Left ventricle myocardium inferior (tissue), 1 donor: ENCODE data around the gene TCERG1. TPM values are rescaled to one million over a fixed set of nuclear protein-coding genes. Genes with fewer than 3 reads are reported as not detected.
A peak's percentile ranks its signal among the peaks of the same experiment; 100 is the strongest.

ENCODE experiments used
- DNase-seq: peaks from one replicate; pipeline ENCODE4 v3.0.0-alpha.2; 2020
- H3K27ac ChIP-seq: fragments of 200-600 bp; replicated peaks from 2 replicates; pipeline ENCODE4 v1.8.0; 2021
- H3K27me3 ChIP-seq: fragments of 200-600 bp; 2 replicates; pipeline ENCODE4 v1.8.0; 2021; ENCODE audit warnings: low read depth
- H3K36me3 ChIP-seq: fragments of 200-600 bp; 2 replicates; pipeline ENCODE4 v1.8.0; 2021
- H3K4me1 ChIP-seq: fragments of 200-600 bp; 2 replicates; pipeline ENCODE4 v1.8.0; 2021
- H3K4me3 ChIP-seq: fragments of 200-600 bp; 2 replicates; pipeline ENCODE4 v1.8.0; 2021; ENCODE audit warnings: mild to moderate bottlenecking, moderate library complexity
- H3K9me3 ChIP-seq: fragments of 200-600 bp; replicated peaks from 2 replicates; pipeline ENCODE4 v1.8.0; 2021
- CTCF ChIP-seq: fragments of 200-600 bp; IDR thresholded peaks from 2 replicates; pipeline ENCODE4 v1.8.0; 2021; ENCODE audit warnings: antibody characterized with exemption, mild to moderate bottlenecking, borderline replicate concordance
- intact Hi-C: fragments of 100-400 bp; cut with micrococcal nuclease; formaldehyde crosslinking; loops from one replicate; pipeline ENCODE4 v1.11.0; 2022
- total RNA-seq: library from RNA; stranded (reverse); fragmentation: NEBNext Ultra II Directional; extraction: Animal tissue kit (Norgen Biotek cat#: 25700); gene quantifications from one replicate; pipeline ENCODE4 v1.2.1, GENCODE V29; 2021
- donor health status: DM: no; HTN: yes; CAD: no; lungs with severe emphysema.

TCERG1 gene
- total RNA-seq, 1 donor from 2014 or later = 20.1 TPM

DNA sequence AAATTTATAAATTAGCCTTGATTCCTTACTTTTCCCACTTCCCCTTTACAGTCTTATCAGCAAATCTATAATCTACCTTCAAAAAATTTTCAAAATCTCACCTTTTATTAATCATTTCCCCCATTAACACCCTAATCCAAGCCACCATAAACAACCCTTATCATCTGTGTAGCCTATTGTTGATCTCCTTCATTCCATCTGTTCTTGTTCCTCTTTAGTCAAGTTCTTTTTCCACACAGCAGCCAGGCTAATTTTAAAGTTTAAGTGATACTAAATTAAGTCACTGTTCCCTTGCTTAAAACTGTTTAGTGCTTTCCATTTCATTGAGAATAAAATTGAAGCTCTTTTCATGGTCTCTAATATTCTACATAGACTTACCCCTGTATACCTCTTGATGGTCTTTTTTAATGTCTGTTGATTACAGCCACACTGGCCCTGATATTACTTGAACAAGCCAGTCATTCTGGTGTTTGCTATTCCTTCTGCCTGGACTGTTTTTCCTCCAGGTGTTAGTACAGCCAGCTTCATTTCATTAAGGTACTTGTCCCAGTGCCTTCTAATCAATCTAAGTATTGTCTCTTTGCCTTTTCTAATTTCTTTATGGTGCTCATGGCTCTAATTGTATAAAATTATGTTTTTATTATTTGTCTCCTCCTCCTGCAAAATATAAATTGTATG is 37.7 kb downstream of the TCERG1 start:
- intact Hi-C loops = no loop called here
- DNase-seq = no peak
- no peak for TF ChIP-seq CTCF
- peaks cover 11% of the 10 kb centered on the region for H3K4me1 ChIP-seq
- no peaks in the 10 kb centered on the region for H3K9me3 ChIP-seq
- no peak overlapping the region for H3K4me3 ChIP-seq
- no peaks in the 10 kb centered on the region for H3K27me3 ChIP-seq
- peaks cover 58% of the 10 kb centered on the region for H3K36me3 ChIP-seq
- peak overlapping the region; percentile 64 for H3K27ac ChIP-seq

- Histone ChIP-seq H3K4me1 (no peaks in the 10 kb centered on the region), H3K27ac (no peak overlapping the region), H3K4me3 (no peak overlapping the region), H3K9me3 (no peaks in the 10 kb centered on the region), H3K27me3 (no peaks in the 10 kb centered on the region), H3K36me3 (peaks cover 41% of the 10 kb centered on the region)
- no peak for TF ChIP-seq CTCF
- intact Hi-C loops = no loop called here
- no peak for DNase-seq
Measured at GRCh38 chr5:146490089-146490843, 43.1 kb downstream of the TCERG1 start.

- no peak overlapping the region for H3K4me3 ChIP-seq
- no peaks in the 10 kb centered on the region for H3K27me3 ChIP-seq
- no peaks in the 10 kb centered on the region for H3K9me3 ChIP-seq
- no peak overlapping the region for H3K27ac ChIP-seq
- no peaks in the 10 kb centered on the region for H3K4me1 ChIP-seq
- intact Hi-C loops = no loop called here
- peaks cover 34% of the 10 kb centered on the region for H3K36me3 ChIP-seq
- no peak for DNase-seq
- no peak for TF ChIP-seq CTCF
Measured at GRCh38 chr5:146494656-146495055, 47.5 kb downstream of the TCERG1 start.

- intact Hi-C loops = no loop called here
- no peak for TF ChIP-seq CTCF
- Histone ChIP-seq H3K36me3 (peaks cover 33% of the 10 kb centered on the region), H3K4me1 (no peaks in the 10 kb centered on the region), H3K4me3 (no peak overlapping the region), H3K27ac (no peak overlapping the region), H3K27me3 (no peaks in the 10 kb centered on the region), H3K9me3 (no peaks in the 10 kb centered on the region)
- DNase-seq = no peak
Measured at GRCh38 chr5:146499680-146500079, 52.5 kb downstream of the TCERG1 start.

- Histone ChIP-seq H3K4me3 (no peak overlapping the region), H3K4me1 (no peaks in the 10 kb centered on the region), H3K27ac (no peak overlapping the region), H3K36me3 (peaks cover 90% of the 10 kb centered on the region), H3K27me3 (no peaks in the 10 kb centered on the region), H3K9me3 (no peaks in the 10 kb centered on the region)
- TF ChIP-seq CTCF = no peak
- no peak for DNase-seq
- intact Hi-C loops = no loop called here
Measured at GRCh38 chr5:146507428-146507827, 60.3 kb downstream of the TCERG1 start.
